ENCODE measurements around the gene DECR2. TPM values are rescaled to one million over a fixed set of nuclear protein-coding genes. Genes with fewer than 3 reads are reported as not detected.

DECR2 gene
- total and polyA plus RNA-seq, 2 of the 13 experiments (the other 11 are each of a cell fraction or from before 2014, with no cell fraction given), result 36.3 to 44.6 TPM

GRCh38 chr16:425082-425718 lies 23.5 kb downstream of the DECR2 start, which contains the start of gene RAB11FIP3 (continued):
- no peak for TF ChIP-seq ZNF44 (CRISPR knock-in tag; IDR thresholded peaks at IDR 0.05)
- TF ChIP-seq, protein P1, sequence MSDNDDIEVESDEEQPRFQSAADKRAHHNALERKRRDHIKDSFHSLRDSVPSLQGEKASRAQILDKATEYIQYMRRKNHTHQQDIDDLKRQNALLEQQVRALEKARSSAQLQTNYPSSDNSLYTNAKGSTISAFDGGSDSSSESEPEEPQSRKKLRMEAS (IDR thresholded peaks at IDR 0.05), result peak; percentile 83
- no peak for TF ChIP-seq SNRNP70 (IDR thresholded peaks at IDR 0.05; ENCODE audit: low read depth, low read length)
- peak; percentile 89 for TF ChIP-seq CREB1 (IDR thresholded peaks at IDR 0.05)
- TF ChIP-seq CREB1 (CRISPR knock-in tag; IDR thresholded peaks at IDR 0.05), result peak; percentile 72; the same call in 1 of the 2 replicates
- TF ChIP-seq NCOA1 (CRISPR knock-in tag; IDR thresholded peaks at IDR 0.05), result peak; percentile 91
- TF ChIP-seq ZNF225 (CRISPR knock-in tag; IDR thresholded peaks at IDR 0.05), result peak; percentile 90; the same call in 1 of the 2 replicates
- TF ChIP-seq, protein P2, sequence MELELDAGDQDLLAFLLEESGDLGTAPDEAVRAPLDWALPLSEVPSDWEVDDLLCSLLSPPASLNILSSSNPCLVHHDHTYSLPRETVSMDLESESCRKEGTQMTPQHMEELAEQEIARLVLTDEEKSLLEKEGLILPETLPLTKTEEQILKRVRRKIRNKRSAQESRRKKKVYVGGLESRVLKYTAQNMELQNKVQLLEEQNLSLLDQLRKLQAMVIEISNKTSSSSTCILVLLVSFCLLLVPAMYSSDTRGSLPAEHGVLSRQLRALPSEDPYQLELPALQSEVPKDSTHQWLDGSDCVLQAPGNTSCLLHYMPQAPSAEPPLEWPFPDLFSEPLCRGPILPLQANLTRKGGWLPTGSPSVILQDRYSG (CRISPR knock-in tag; IDR thresholded peaks at IDR 0.05), result peak; percentile 51; the same call in 1 of the 2 replicates
- TF ChIP-seq ZNF446 (CRISPR knock-in tag; IDR thresholded peaks at IDR 0.05), result no peak
- TF ChIP-seq STAG1 (CRISPR knock-in tag; IDR thresholded peaks at IDR 0.05), result peak; percentile 33; the same call in 1 of the 2 replicates
- TF ChIP-seq SRF (IDR thresholded peaks at IDR 0.05; ENCODE audit: low read depth, low read length), result no peak
- no peak for TF ChIP-seq RORA (CRISPR knock-in tag; IDR thresholded peaks at IDR 0.05)
- TF ChIP-seq ZNF644 (CRISPR knock-in tag; IDR thresholded peaks at IDR 0.05; ENCODE audit: low read depth), result no peak
- no peak for TF ChIP-seq HMG20B (CRISPR knock-in tag; conservative IDR thresholded peaks at IDR 0.05)
- peak; percentile 79 for TF ChIP-seq SP4 (CRISPR knock-in tag; IDR thresholded peaks at IDR 0.05)
- TF ChIP-seq ETV6 (CRISPR knock-in tag; conservative IDR thresholded peaks at IDR 0.05), result no peak
- peak; percentile 46; the same call in 1 of the 2 replicates for TF ChIP-seq FOXK1 (CRISPR knock-in tag; IDR thresholded peaks at IDR 0.05; ENCODE audit: borderline replicate concordance, low read depth)
- no peak for TF ChIP-seq ZNF282 (IDR thresholded peaks at IDR 0.05; ENCODE audit: partially characterized antibody)
- no peak for TF ChIP-seq HMGA1 (CRISPR knock-in tag; conservative IDR thresholded peaks at IDR 0.05)
- TF ChIP-seq ZNF747 (CRISPR knock-in tag; IDR thresholded peaks at IDR 0.05; ENCODE audit: borderline replicate concordance), result peak; percentile 74; the same call in 1 of the 2 replicates
- TF ChIP-seq STAT6 (CRISPR knock-in tag; IDR thresholded peaks at IDR 0.05; ENCODE audit: borderline replicate concordance), result no peak
- TF ChIP-seq, protein P3, sequence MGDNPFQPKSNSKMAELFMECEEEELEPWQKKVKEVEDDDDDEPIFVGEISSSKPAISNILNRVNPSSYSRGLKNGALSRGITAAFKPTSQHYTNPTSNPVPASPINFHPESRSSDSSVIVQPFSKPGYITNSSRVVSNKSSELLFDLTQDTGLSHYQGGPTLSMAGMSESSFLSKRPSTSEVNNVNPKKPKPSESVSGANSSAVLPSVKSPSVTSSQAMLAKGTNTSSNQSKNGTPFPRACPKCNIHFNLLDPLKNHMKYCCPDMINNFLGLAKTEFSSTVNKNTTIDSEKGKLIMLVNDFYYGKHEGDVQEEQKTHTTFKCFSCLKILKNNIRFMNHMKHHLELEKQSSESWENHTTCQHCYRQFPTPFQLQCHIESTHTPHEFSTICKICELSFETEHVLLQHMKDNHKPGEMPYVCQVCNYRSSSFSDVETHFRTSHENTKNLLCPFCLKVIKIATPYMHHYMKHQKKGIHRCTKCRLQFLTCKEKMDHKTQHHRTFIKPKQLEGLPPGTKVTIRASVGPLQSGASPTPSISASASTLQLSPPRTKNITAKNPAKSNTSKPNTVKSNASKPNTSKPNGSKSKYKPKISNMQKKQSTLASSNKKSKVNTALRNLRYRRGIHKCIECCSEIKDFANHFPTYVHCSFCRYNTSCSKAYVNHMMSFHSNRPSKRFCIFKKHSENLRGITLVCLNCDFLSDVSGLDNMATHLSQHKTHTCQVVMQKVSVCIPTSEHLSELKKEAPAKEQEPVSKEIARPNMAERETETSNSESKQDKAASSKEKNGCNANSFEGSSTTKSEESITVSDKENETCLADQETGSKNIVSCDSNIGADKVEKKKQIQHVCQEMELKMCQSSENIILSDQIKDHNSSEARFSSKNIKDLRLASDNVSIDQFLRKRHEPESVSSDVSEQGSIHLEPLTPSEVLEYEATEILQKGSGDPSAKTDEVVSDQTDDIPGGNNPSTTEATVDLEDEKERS (CRISPR knock-in tag; IDR thresholded peaks at IDR 0.05), result no peak
- peak; percentile 60; the same call in 1 of the 2 replicates for TF ChIP-seq TFDP1 (CRISPR knock-in tag; IDR thresholded peaks at IDR 0.05; ENCODE audit: borderline replicate concordance)

All from HepG2 (cell line).